ENCODE data around the gene FUCA1.

DNA sequence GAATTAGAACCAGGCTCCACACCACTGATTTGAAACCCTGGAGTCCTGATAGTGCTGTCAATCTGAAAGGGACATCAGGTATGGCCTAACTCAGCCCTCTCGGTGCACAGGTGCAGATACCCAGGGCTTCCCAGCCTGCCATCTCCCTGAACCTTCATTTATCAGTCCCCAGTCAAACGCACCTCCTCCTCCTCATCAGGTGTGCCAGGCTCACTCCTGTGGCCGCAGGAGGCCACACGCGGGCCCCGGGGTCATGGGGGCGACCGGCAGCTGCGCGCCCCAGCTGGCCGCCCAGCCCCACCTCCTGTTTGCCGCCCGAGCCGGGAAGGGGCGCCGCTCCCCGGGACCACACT lies 572 bp downstream of the FUCA1 start:
- TF ChIP-seq EZH2phosphoT487 (IDR thresholded peaks at IDR 0.05; ENCODE audit: borderline replicate concordance, low read length) = no peak
- TF ChIP-seq, protein P1, sequence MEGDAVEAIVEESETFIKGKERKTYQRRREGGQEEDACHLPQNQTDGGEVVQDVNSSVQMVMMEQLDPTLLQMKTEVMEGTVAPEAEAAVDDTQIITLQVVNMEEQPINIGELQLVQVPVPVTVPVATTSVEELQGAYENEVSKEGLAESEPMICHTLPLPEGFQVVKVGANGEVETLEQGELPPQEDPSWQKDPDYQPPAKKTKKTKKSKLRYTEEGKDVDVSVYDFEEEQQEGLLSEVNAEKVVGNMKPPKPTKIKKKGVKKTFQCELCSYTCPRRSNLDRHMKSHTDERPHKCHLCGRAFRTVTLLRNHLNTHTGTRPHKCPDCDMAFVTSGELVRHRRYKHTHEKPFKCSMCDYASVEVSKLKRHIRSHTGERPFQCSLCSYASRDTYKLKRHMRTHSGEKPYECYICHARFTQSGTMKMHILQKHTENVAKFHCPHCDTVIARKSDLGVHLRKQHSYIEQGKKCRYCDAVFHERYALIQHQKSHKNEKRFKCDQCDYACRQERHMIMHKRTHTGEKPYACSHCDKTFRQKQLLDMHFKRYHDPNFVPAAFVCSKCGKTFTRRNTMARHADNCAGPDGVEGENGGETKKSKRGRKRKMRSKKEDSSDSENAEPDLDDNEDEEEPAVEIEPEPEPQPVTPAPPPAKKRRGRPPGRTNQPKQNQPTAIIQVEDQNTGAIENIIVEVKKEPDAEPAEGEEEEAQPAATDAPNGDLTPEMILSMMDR (conservative IDR thresholded peaks at IDR 0.05; ENCODE audit: low read depth, low read length) = no peak

All from PC-3 (cell line).